ENCODE results near the gene PIK3C2B. TPM values are rescaled to one million over a fixed set of nuclear protein-coding genes. Genes with fewer than 3 reads are reported as not detected.
"Not testable (repeated sequence)": the region's sequence is repeated elsewhere in the genome, so short reads cannot be mapped to it uniquely, and the experiment has no call there.

PIK3C2B gene
- total RNA-seq, 1 experiment from 2014 or later: 0.76 TPM

- Histone ChIP-seq H3K36me3 (no peaks in the 10 kb centered on the region), H3K27ac (no peak overlapping the region), H3K4me1 (replicated peaks) (peaks cover 3% of the 10 kb centered on the region), H3K27me3 (replicated peaks) (peaks cover 16% of the 10 kb centered on the region), H3K4me3 (no peak overlapping the region), H3K9me3 (replicated peaks) (no peaks in the 10 kb centered on the region)
- no peak for DNase-seq (ENCODE audit: low read depth in 1 of 2, low spot score in 2 of 2)
Observed at GRCh38 chr1:204499511-204500468, 5.2 kb upstream of the PIK3C2B start.

- DNase-seq (ENCODE audit: low read depth in 1 of 2, low spot score in 2 of 2): no peak
- H3K27ac ChIP-seq: no peak overlapping the region
- H3K9me3 ChIP-seq (replicated peaks): no peaks in the 10 kb centered on the region
- H3K36me3 ChIP-seq: no peaks in the 10 kb centered on the region
- H3K4me3 ChIP-seq: no peak overlapping the region
- H3K27me3 ChIP-seq (replicated peaks): peaks cover 16% of the 10 kb centered on the region
- H3K4me1 ChIP-seq (replicated peaks): peaks cover 9% of the 10 kb centered on the region
Observed at GRCh38 chr1:204498981-204499380, 4.4 kb upstream of the PIK3C2B start.

- peaks cover 24% of the 10 kb centered on the region for H3K27me3 ChIP-seq (replicated peaks)
- no peak overlapping the region for H3K27ac ChIP-seq
Observed at GRCh38 chr1:204495777-204496176, 1.2 kb upstream of the PIK3C2B start.

GRCh38 chr1:204495078-204495753, 611 bp upstream of the PIK3C2B start:
- Histone ChIP-seq H3K9me3 (replicated peaks) (no peaks in the 10 kb centered on the region), H3K27ac (no peak overlapping the region), H3K4me3 (peak overlapping the region; percentile 45), H3K27me3 (replicated peaks) (peaks cover 24% of the 10 kb centered on the region), H3K4me1 (replicated peaks) (peaks cover 17% of the 10 kb centered on the region), H3K36me3 (no peaks in the 10 kb centered on the region)
- no peak for DNase-seq (ENCODE audit: low read depth in 1 of 2, low spot score in 2 of 2)

More at GRCh38 chr1:204495777-204496176, 1.2 kb upstream of the PIK3C2B start:
- Histone ChIP-seq H3K9me3 (replicated peaks) (no peaks in the 10 kb centered on the region), H3K4me3 (no peak overlapping the region), H3K36me3 (no peaks in the 10 kb centered on the region), H3K4me1 (replicated peaks) (peaks cover 17% of the 10 kb centered on the region)
- DNase-seq (ENCODE audit: low read depth in 1 of 2, low spot score in 2 of 2): no peak

- Histone ChIP-seq H3K4me1 (replicated peaks) (peaks cover 17% of the 10 kb centered on the region), H3K4me3 (peak overlapping the region; percentile 45), H3K27ac (no peak overlapping the region), H3K9me3 (replicated peaks) (no peaks in the 10 kb centered on the region), H3K27me3 (replicated peaks) (peaks cover 28% of the 10 kb centered on the region), H3K36me3 (no peaks in the 10 kb centered on the region)
- no peak for DNase-seq (ENCODE audit: low read depth in 1 of 2, low spot score in 2 of 2)
Observed at GRCh38 chr1:204493984-204494280, 673 bp downstream of the PIK3C2B start.

- no peak for DNase-seq (ENCODE audit: low read depth in 1 of 2, low spot score in 2 of 2)
- peaks cover 17% of the 10 kb centered on the region for H3K4me1 ChIP-seq (replicated peaks)
- peak overlapping the region; percentile 45 for H3K4me3 ChIP-seq
- peaks cover 28% of the 10 kb centered on the region for H3K27me3 ChIP-seq (replicated peaks)
- H3K27ac ChIP-seq: no peak overlapping the region
- H3K9me3 ChIP-seq (replicated peaks): no peaks in the 10 kb centered on the region
- H3K36me3 ChIP-seq: no peaks in the 10 kb centered on the region
Observed at GRCh38 chr1:204493145-204493983, 1.2 kb downstream of the PIK3C2B start.

- Histone ChIP-seq H3K27ac (no peak overlapping the region), H3K9me3 (replicated peaks) (no peaks in the 10 kb centered on the region), H3K27me3 (replicated peaks) (peaks cover 18% of the 10 kb centered on the region), H3K4me3 (no peak overlapping the region), H3K4me1 (replicated peaks) (peaks cover 17% of the 10 kb centered on the region), H3K36me3 (no peaks in the 10 kb centered on the region)
- no peak for DNase-seq (ENCODE audit: low read depth in 1 of 2, low spot score in 2 of 2)
Observed at GRCh38 chr1:204491655-204492054, 3.0 kb downstream of the PIK3C2B start.

GRCh38 chr1:204487256-204487615, 7.4 kb downstream of the PIK3C2B start:
- no peak overlapping the region for H3K4me3 ChIP-seq
- DNase-seq (ENCODE audit: low read depth in 1 of 2, low spot score in 2 of 2): no peak
- H3K9me3 ChIP-seq (replicated peaks): no peaks in the 10 kb centered on the region
- no peaks in the 10 kb centered on the region for H3K4me1 ChIP-seq (replicated peaks)
- peaks cover 11% of the 10 kb centered on the region for H3K27me3 ChIP-seq (replicated peaks)
- no peak overlapping the region for H3K27ac ChIP-seq
- H3K36me3 ChIP-seq: no peaks in the 10 kb centered on the region

GRCh38 chr1:204486513-204487255, 7.9 kb downstream of the PIK3C2B start:
- not testable (repeated sequence) for H3K4me1 ChIP-seq (replicated peaks); H3K4me3 ChIP-seq; DNase-seq (ENCODE audit: low read depth in 1 of 2, low spot score in 2 of 2)

GRCh38 chr1:204483791-204484190, 10.8 kb downstream of the PIK3C2B start:
- H3K36me3 ChIP-seq: no peaks in the 10 kb centered on the region
- no peak overlapping the region for H3K27ac ChIP-seq
- no peak for DNase-seq (ENCODE audit: low read depth in 1 of 2, low spot score in 2 of 2)
- no peaks in the 10 kb centered on the region for H3K4me1 ChIP-seq (replicated peaks)
- H3K4me3 ChIP-seq: no peak overlapping the region
- H3K9me3 ChIP-seq (replicated peaks): no peaks in the 10 kb centered on the region
- no peaks in the 10 kb centered on the region; the same call in 1 of the 2 replicates for H3K27me3 ChIP-seq (replicated peaks)

More at GRCh38 chr1:204486513-204487255, 7.9 kb downstream of the PIK3C2B start:
- not testable (repeated sequence) for H3K9me3 ChIP-seq (replicated peaks); H3K27me3 ChIP-seq (replicated peaks); H3K36me3 ChIP-seq; H3K27ac ChIP-seq

GRCh38 chr1:204480515-204480914, 14.1 kb downstream of the PIK3C2B start:
- DNase-seq (ENCODE audit: low read depth in 1 of 2, low spot score in 2 of 2): no peak
- Histone ChIP-seq H3K27me3 (replicated peaks) (no peaks in the 10 kb centered on the region), H3K4me3 (no peak overlapping the region), H3K27ac (no peak overlapping the region), H3K9me3 (replicated peaks) (no peaks in the 10 kb centered on the region), H3K36me3 (no peaks in the 10 kb centered on the region), H3K4me1 (replicated peaks) (peaks cover 11% of the 10 kb centered on the region)

- Histone ChIP-seq H3K27ac (no peak overlapping the region), H3K4me1 (replicated peaks) (peaks cover 11% of the 10 kb centered on the region)
- DNase-seq (ENCODE audit: low read depth in 1 of 2, low spot score in 2 of 2): no peak
Observed at GRCh38 chr1:204479387-204480136, 15.0 kb downstream of the PIK3C2B start.

More at GRCh38 chr1:204479387-204480136, 15.0 kb downstream of the PIK3C2B start:
- Histone ChIP-seq H3K36me3 (no peaks in the 10 kb centered on the region), H3K4me3 (no peak overlapping the region), H3K27me3 (replicated peaks) (0 out of 2 replicates have a peak, but pooled peaks cover 4% of the 10 kb centered on the region), H3K9me3 (replicated peaks) (no peaks in the 10 kb centered on the region)
